H1 (cell line): ENCODE results near the gene ZNF775. TPM values are rescaled to one million over a fixed set of nuclear protein-coding genes. Genes with fewer than 3 reads are reported as not detected.

Experiments
- ATF3 ChIP-seq: IDR thresholded peaks from 2 replicates; pipeline ENCODE4 v1.6.1; 2011; ENCODE audit warnings: low read depth, mild to moderate bottlenecking, low read length; ENCODE audit not compliant: insufficient read depth
- CHD1 ChIP-seq: IDR thresholded peaks from 2 replicates; pipeline ENCODE4 v1.6.1; 2012; ENCODE audit warnings: low read depth, low read length, improper control_type of control experiment
- CHD2 ChIP-seq: IDR thresholded peaks from 2 replicates; pipeline ENCODE4 v1.6.1; 2012; ENCODE audit warnings: low read length, improper control_type of control experiment
- CTCF ChIP-seq, 3 experiments: IDR thresholded peaks; 1 replicate in 2 of 3; 2 replicates in 1 of 3; pipeline versions ENCODE4 v1.5.1 to v1.6.1; 2011; ENCODE audit warnings: low read length in 3 of 3, mild to moderate bottlenecking in 3 of 3, inconsistent platforms in 2 of 3, low read depth in 1 of 3, moderate library complexity in 1 of 3; ENCODE audit not compliant: insufficient read depth in 1 of 3; ENCODE audit errors: control extremely low read depth in 1 of 3
- FOSL1 ChIP-seq: IDR thresholded peaks from 2 replicates; pipeline ENCODE4 v1.6.1; 2011; ENCODE audit warnings: mild to moderate bottlenecking, low read depth, low read length, moderate library complexity; ENCODE audit not compliant: insufficient read depth
- HDAC6 ChIP-seq: IDR thresholded peaks from one replicate; pipeline ENCODE4 v1.7.1; 2012; ENCODE audit warnings: low read depth, mild to moderate bottlenecking, inconsistent platforms, low read length, moderate library complexity
- SIRT6 ChIP-seq: IDR thresholded peaks from one replicate; pipeline ENCODE4 v1.7.1; 2012; ENCODE audit warnings: low read length, inconsistent platforms
- USF2 ChIP-seq: IDR thresholded peaks from 2 replicates; pipeline ENCODE4 v1.6.1; 2011; ENCODE audit warnings: low read length, improper control_type of control experiment
- polyA plus RNA-seq, 7 experiments: library from polyadenylated mRNA; depleted of rRNA in 3 of 7; stranded (reverse) in 5 of 7; unstranded in 2 of 7; fragments of >200 nt in 5 of 7; fragments of 200-250 nt in 2 of 7; gene quantifications; 1 replicate in 5 of 7; 2 replicates in 1 of 7; 4 replicates in 1 of 7; pipeline versions ENCODE4 v1.2.1 to v1.2.3, GENCODE V29; 2011 to 2013; ENCODE audit warnings: missing spikeins in 2 of 7, mixed read lengths in 2 of 7
- total RNA-seq: library from RNA; stranded (reverse); fragmentation: NEBNext Ultra II Directional; extraction: Animal tissue kit (Norgen Biotek cat#: 25700); gene quantifications from 2 replicates; pipeline ENCODE4 v1.2.1, GENCODE V29; 2021

ZNF775 gene
- total and polyA plus RNA-seq, 2 of the 8 experiments (the other 6 are each of a cell fraction or from before 2014, with no cell fraction given): 13.6 to 21.5 TPM

- TF ChIP-seq ATF3: no peak
- TF ChIP-seq CHD1: no peak
- TF ChIP-seq CTCF (IDR thresholded peaks at IDR 0.05; ENCODE audit: control extremely low read depth in 1 of 3, insufficient read depth in 1 of 3, low read depth in 1 of 3, low read length in 3 of 3): no peak
- no peak for TF ChIP-seq SIRT6
- TF ChIP-seq HDAC6: no peak
- no peak for TF ChIP-seq CHD2
- TF ChIP-seq USF2: no peak
- TF ChIP-seq FOSL1: no peak
Observed at GRCh38 chr7:150382123-150382843, 3.2 kb downstream of the ZNF775 start (continued).
